ENCODE measurements around the gene MITD1. TPM values are rescaled to one million over a fixed set of nuclear protein-coding genes. Genes with fewer than 3 reads are reported as not detected.

Gene MITD1
- total and polyA plus RNA-seq, 2 of the 8 experiments (the other 6 are each of a cell fraction or from before 2014, with no cell fraction given), result 15.2 to 31.7 TPM

GRCh38 chr2:99181624-99182000, 754 bp upstream of the MITD1 start (continued):
- no peak for TF ChIP-seq KDM4A (IDR thresholded peaks at IDR 0.05; ENCODE audit: low read depth, low read length, severe bottlenecking)
- TF ChIP-seq EP300 (IDR thresholded peaks at IDR 0.05; ENCODE audit: borderline replicate concordance in 1 of 2, low read depth in 2 of 2, low read length in 2 of 2), result no peak
